ENCODE measurements around the gene WNT6. TPM values are rescaled to one million over a fixed set of nuclear protein-coding genes. Genes with fewer than 3 reads are reported as not detected.

WNT6 gene
- total RNA-seq, 1 experiment from 2014 or later = 0.23 TPM

DNA sequence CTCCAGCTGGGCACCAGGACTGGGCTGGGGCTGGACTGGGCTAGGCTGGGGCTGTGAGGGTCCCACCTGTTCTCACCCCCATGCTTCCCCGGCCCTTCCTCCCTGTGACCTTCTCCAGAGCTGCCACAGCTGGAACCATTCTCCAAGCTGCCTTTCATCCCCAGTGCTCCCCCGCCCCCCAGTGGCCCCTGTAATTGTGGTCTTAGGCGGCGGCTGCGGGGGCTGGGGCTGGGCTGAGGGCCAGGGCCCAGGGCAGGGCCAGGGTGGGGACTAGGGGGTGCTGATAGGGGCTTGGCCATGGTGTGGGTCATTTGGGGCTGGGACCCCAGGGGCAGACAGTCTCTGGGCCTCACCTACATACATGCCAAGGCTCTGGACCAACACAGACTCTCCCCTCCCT lies 18.3 kb downstream of the WNT6 start:
- DNase-seq (ENCODE audit: low read depth) = no peak

- no peak for DNase-seq (ENCODE audit: low read depth)
These were observed 18.9 kb downstream of the WNT6 start for GRCh38 chr2:218878486-218878885.

DNA sequence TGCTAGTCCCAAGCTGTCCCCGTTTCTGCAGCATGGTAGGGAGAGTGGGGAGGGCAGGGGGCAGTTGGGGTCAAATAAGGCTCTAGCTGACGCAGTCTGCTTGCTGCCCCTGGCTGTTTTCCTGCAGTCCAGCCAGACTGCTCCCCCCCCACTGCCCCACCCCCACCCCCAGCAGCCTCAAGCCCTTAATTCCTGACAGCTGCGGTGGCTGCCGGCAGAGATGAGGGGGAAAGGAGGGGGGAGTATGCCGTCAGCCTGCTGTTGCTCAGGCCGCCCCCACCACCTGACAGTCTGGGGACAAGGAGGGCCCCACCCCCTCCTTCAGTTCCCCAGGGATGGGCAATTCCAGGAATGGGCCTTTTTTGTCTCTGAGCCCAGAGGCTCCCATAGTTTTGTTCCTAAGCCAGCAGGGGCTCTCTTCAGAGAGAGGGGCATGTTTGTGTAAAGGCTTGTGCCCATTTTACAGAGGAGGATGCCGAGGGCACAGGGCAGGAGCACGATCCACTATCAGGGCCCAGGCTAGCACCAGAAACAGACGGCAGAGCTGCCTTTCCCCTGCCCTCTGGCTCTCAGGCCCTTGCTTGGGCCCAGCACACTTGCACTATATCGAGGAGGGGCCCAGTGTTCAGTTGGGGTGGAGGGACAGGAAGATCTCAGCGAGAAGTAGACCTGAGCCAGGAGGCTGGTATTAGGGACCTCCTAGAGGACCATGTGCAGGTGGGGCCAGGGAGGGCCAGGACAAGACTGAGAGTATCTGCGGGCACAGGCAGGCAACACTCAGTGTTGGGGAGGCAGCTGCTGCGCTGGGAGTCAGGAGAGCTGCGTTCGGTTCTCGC lies 19.5 kb downstream of the WNT6 start:
- no peak for DNase-seq (ENCODE audit: low read depth)

GRCh38 chr2:218879776-218880101 lies 20.1 kb downstream of the WNT6 start:
- no peak for DNase-seq (ENCODE audit: low read depth)

- DNase-seq (ENCODE audit: low read depth) = no peak
These were observed 20.7 kb downstream of the WNT6 start, which contains the start of gene WNT10A for GRCh38 chr2:218880102-218880858. TSS of gene WNT10A (plus strand) at chr2:218880852. CDS start at chr2:218880996, 144 bp downstream.

- DNase-seq (ENCODE audit: low read depth) = no peak
These were observed 21.4 kb downstream of the WNT6 start for GRCh38 chr2:218880859-218881594.

- no peak for DNase-seq (ENCODE audit: low read depth)
These were observed 22.3 kb downstream of the WNT6 start for GRCh38 chr2:218881744-218882460.

- no peak for DNase-seq (ENCODE audit: low read depth)
These were observed 22.8 kb downstream of the WNT6 start for GRCh38 chr2:218882461-218882816.

- peak; percentile 59 for DNase-seq (ENCODE audit: low read depth)
These were observed 23.3 kb downstream of the WNT6 start for GRCh38 chr2:218882866-218883366.

DNA sequence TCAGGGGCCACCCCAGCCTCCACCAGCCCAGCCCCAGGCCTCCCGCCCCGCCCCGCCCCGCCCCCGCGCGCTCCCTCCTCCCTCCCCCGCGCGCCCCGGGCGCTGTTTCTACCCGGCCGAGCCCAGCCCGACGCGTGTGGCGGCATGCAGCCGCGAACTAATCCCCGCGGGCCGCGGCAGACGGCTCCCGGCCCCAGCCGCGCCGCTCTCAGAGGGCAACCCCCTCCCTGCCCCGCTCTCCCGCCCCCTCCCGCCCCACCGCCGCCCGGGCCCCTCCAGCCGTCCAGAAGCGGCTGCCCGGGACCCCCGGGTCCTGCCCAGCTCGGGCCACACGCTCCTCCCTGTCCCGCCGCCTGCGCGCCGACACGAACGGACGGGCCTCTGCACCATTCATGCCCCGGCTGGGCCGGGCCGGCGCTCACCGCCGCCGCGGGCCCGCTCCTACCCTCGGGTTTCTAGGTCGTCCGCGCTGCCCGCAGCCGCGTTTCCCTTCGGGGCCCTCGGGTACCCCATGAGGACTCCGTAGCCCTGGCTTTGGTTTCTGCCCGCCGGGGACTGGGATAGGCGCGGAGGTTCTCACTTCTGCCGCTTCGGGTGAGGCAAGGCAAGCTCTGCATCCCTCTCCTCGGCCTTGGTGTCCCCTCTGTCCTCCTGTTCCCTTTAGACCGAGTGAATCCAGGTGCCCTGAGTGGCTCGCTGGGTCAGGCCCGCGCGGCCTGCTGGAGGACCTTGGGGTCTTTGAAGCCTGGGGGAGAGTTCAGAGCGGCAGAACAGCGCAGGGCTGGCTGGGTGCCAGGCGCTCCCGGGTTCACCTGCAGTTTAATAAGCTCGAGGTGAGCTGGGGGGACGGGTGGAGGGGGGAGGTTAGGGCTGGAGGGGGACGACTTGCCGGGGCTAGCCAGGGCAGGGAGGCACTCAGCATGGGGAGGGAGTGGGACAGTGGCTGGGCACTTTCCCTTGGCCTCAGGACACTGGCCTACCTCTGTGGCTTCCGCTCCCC lies 24.2 kb downstream of the WNT6 start:
- no peak for DNase-seq (ENCODE audit: low read depth)

GRCh38 chr2:218884519-218884918 lies 24.9 kb downstream of the WNT6 start:
- DNase-seq (ENCODE audit: low read depth) = no peak

GRCh38 chr2:218885981-218886947 lies 26.7 kb downstream of the WNT6 start:
- no peak for DNase-seq (ENCODE audit: low read depth)

- no peak for DNase-seq (ENCODE audit: low read depth)
These were observed 27.5 kb downstream of the WNT6 start for GRCh38 chr2:218887079-218887478.

GRCh38 chr2:218888341-218888740 lies 28.7 kb downstream of the WNT6 start:
- DNase-seq (ENCODE audit: low read depth) = no peak

DNA sequence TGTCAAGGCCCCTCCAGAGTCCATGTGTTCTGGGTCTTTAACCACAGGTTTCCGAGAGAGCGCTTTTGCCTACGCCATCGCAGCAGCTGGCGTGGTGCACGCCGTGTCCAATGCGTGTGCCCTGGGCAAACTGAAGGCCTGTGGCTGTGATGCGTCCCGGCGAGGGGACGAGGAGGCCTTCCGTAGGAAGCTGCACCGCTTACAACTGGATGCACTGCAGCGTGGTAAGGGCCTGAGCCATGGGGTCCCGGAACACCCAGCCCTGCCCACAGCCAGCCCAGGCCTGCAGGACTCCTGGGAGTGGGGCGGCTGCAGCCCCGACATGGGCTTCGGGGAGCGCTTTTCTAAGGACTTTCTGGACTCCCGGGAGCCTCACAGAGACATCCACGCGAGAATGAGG lies 30.3 kb downstream of the WNT6 start:
- DNase-seq (ENCODE audit: low read depth) = no peak

GRCh38 chr2:218890369-218890768 lies 30.8 kb downstream of the WNT6 start:
- DNase-seq (ENCODE audit: low read depth) = no peak

- DNase-seq (ENCODE audit: low read depth) = no peak
These were observed 31.9 kb downstream of the WNT6 start for GRCh38 chr2:218891275-218892135.

DNA sequence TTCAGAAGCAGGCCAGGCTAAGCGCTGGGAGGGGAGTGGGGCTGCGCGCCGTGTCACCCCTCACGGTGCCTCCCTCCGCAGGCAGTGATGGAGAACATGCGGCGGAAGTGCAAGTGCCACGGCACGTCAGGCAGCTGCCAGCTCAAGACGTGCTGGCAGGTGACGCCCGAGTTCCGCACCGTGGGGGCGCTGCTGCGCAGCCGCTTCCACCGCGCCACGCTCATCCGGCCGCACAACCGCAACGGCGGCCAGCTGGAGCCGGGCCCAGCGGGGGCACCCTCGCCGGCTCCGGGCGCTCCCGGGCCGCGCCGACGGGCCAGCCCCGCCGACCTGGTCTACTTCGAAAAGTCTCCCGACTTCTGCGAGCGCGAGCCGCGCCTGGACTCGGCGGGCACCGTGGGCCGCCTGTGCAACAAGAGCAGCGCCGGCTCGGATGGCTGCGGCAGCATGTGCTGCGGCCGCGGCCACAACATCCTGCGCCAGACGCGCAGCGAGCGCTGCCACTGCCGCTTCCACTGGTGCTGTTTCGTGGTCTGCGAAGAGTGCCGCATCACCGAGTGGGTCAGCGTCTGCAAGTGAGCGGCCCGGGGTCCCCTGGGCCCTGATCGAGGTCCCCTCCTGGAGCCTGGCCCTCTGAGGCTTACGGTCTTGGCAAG lies 33.2 kb downstream of the WNT6 start:
- DNase-seq (ENCODE audit: low read depth) = peak; percentile 82
